ENCODE results near the gene PCNX2. TPM values are rescaled to one million over a fixed set of nuclear protein-coding genes. Genes with fewer than 3 reads are reported as not detected.

PCNX2 gene
- total and polyA plus RNA-seq, 2 of the 13 experiments (the other 11 are each of a cell fraction or from before 2014, with no cell fraction given): 0.11 to 0.42 TPM

DNA sequence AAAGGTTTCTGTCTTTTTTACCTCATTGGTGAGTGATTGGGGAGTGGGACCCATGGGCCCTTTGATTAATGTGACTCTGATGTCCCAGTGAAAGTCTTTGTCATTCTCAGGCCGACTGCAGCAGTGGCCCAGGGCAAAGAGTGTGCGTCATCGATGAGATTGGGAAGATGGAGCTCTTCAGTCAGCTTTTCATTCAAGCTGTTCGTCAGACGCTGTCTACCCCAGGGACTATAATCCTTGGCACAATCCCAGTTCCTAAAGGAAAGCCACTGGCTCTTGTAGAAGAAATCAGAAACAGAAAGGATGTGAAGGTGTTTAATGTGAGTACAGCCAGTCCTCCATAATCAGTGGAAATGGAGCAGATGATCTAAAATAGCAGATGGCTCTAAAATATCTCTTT lies 325.7 kb downstream of the PCNX2 start:
- Histone ChIP-seq H3K4me1 (ENCODE audit: insufficient read depth, low read length) (no peaks in the 10 kb centered on the region), H3K9me3 (ENCODE audit: low read length) (peaks cover 15% of the 10 kb centered on the region; the same call in 1 of the 2 replicates), H3K27me3 (ENCODE audit: control insufficient read depth in 1 of 2, insufficient read depth in 2 of 2, low read length in 2 of 2) (no peaks in the 10 kb centered on the region), H4K20me1 (ENCODE audit: insufficient read depth, low read length) (no peaks in the 10 kb centered on the region), H3K79me2 (ENCODE audit: insufficient read depth, low read length) (no peaks in the 10 kb centered on the region), H3K27ac (ENCODE audit: extremely low read length, insufficient read depth, low read length) (no peak overlapping the region), H3K9ac (ENCODE audit: insufficient read depth, low read depth, low read length) (no peak overlapping the region), H3K4me2 (ENCODE audit: low read depth, low read length) (no peak overlapping the region), H3K36me3 (replicated peaks in 1 of 2; ENCODE audit: control insufficient read depth in 1 of 2, insufficient read depth in 2 of 2, low read length in 2 of 2) (peaks cover 14 to 67% of the 10 kb centered on the region in 2 experiments), H2AFZ (ENCODE audit: low read length) (no peak overlapping the region), H3K4me3 (replicated peaks in 1 of 3; ENCODE audit: insufficient read depth in 1 of 3, low read depth in 2 of 3, low read length in 3 of 3) (no peak overlapping the region)
- WGBS (ENCODE audit: low lambda C conversion rate): 98% methylated on average over 5 of the region's 5 CpGs
- intact Hi-C loops (cut with micrococcal nuclease; ENCODE audit: unreplicated experiment): no loop called here
- BruUV-seq (replicated peaks): no TSS peak
- ATAC-seq: no peak
- in situ Hi-C loops (cut with HindIII; ENCODE audit: extremely low pct_ligation_motif_present, low pct_unique_long_range_greater_than_20kb): loop anchor here (25.0 kb wide), 1 partner anchor 1107 kb away; no protein-coding TSS in a partner anchor
- TF ChIP-seq ZNF841 (CRISPR knock-in tag; IDR thresholded peaks at IDR 0.05; ENCODE audit: borderline replicate concordance) (no peak), NFE2 (CRISPR knock-in tag; IDR thresholded peaks at IDR 0.05) (no peak), ZKSCAN5 (CRISPR knock-in tag; IDR thresholded peaks at IDR 0.05) (no peak), NFKB2 (CRISPR knock-in tag; IDR thresholded peaks at IDR 0.05; ENCODE audit: borderline replicate concordance) (no peak), ZNF460 (CRISPR knock-in tag; IDR thresholded peaks at IDR 0.05; ENCODE audit: borderline replicate concordance) (no peak)
- no peak for DNase-seq (ENCODE audit: low spot score)
- POLR2A ChIA-PET: no interaction called here
- CTCF ChIA-PET (ENCODE audit: low intra/inter-chr PET ratio, low total read pairs): no interaction called here
- FAIRE-seq: no peak

DNA sequence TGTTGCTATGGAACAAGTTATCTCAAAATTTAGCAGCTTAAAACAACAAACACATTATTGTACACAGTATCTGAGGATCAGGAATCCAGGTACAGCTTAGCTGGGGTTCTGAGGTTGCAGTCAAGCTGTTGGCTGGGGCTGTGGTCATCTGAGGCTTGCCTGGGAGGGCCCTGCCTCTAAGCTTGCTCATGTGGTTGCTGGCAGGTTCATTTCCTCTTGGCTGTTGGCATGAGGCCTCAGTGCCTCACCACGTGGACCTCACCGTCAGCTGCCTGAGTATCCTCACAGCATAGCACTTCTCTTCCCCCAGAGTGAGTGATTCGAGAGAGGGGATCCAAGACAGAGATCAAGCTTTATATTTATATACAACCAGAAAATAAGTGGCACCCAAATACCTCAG lies 326.6 kb downstream of the PCNX2 start:
- intact Hi-C loops (cut with micrococcal nuclease; ENCODE audit: unreplicated experiment): no loop called here
- ATAC-seq (no peak), DNase-seq (ENCODE audit: low spot score) (no peak), FAIRE-seq (no peak)
- Histone ChIP-seq H2AFZ (ENCODE audit: low read length) (no peak overlapping the region), H3K27me3 (ENCODE audit: control insufficient read depth in 1 of 2, insufficient read depth in 2 of 2, low read length in 2 of 2) (no peaks in the 10 kb centered on the region), H3K36me3 (replicated peaks in 1 of 2; ENCODE audit: control insufficient read depth in 1 of 2, insufficient read depth in 2 of 2, low read length in 2 of 2) (peaks cover 14 to 69% of the 10 kb centered on the region in 2 experiments), H3K9ac (ENCODE audit: insufficient read depth, low read depth, low read length) (no peak overlapping the region), H3K4me2 (ENCODE audit: low read depth, low read length) (no peak overlapping the region), H3K4me3 (replicated peaks in 1 of 3; ENCODE audit: insufficient read depth in 1 of 3, low read depth in 2 of 3, low read length in 3 of 3) (no peak overlapping the region), H3K79me2 (ENCODE audit: insufficient read depth, low read length) (no peaks in the 10 kb centered on the region), H3K27ac (ENCODE audit: extremely low read length, insufficient read depth, low read length) (no peak overlapping the region), H4K20me1 (ENCODE audit: insufficient read depth, low read length) (no peaks in the 10 kb centered on the region), H3K4me1 (ENCODE audit: insufficient read depth, low read length) (no peaks in the 10 kb centered on the region), H3K9me3 (ENCODE audit: low read length) (peaks cover 15% of the 10 kb centered on the region; the same call in 1 of the 2 replicates)
- no TSS peak for BruUV-seq (replicated peaks)
- POLR2A ChIA-PET: no interaction called here
- CTCF ChIA-PET (ENCODE audit: low intra/inter-chr PET ratio, low total read pairs): no interaction called here
- TF ChIP-seq ZNF350 (CRISPR knock-in tag; IDR thresholded peaks at IDR 0.05; ENCODE audit: borderline replicate concordance, low read depth) (no peak), KDM1A (CRISPR knock-in tag; IDR thresholded peaks at IDR 0.05) (no peak), TAF1 (CRISPR knock-in tag; IDR thresholded peaks at IDR 0.05) (no peak), ZNF775 (CRISPR knock-in tag; IDR thresholded peaks at IDR 0.05; ENCODE audit: borderline replicate concordance) (no peak), ARNT (IDR thresholded peaks at IDR 0.05) (no peak), ZZZ3 (CRISPR knock-in tag; IDR thresholded peaks at IDR 0.05; ENCODE audit: borderline replicate concordance) (no peak), SNAI1 (CRISPR knock-in tag; IDR thresholded peaks at IDR 0.05; ENCODE audit: borderline replicate concordance) (no peak), ZNF253 (CRISPR knock-in tag; IDR thresholded peaks at IDR 0.05; ENCODE audit: borderline replicate concordance) (no peak)
- TF ChIP-seq, protein P1, sequence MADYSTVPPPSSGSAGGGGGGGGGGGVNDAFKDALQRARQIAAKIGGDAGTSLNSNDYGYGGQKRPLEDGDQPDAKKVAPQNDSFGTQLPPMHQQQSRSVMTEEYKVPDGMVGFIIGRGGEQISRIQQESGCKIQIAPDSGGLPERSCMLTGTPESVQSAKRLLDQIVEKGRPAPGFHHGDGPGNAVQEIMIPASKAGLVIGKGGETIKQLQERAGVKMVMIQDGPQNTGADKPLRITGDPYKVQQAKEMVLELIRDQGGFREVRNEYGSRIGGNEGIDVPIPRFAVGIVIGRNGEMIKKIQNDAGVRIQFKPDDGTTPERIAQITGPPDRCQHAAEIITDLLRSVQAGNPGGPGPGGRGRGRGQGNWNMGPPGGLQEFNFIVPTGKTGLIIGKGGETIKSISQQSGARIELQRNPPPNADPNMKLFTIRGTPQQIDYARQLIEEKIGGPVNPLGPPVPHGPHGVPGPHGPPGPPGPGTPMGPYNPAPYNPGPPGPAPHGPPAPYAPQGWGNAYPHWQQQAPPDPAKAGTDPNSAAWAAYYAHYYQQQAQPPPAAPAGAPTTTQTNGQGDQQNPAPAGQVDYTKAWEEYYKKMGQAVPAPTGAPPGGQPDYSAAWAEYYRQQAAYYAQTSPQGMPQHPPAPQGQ (CRISPR knock-in tag; IDR thresholded peaks at IDR 0.05; ENCODE audit: borderline replicate concordance): no peak
- TF ChIP-seq, protein P2, sequence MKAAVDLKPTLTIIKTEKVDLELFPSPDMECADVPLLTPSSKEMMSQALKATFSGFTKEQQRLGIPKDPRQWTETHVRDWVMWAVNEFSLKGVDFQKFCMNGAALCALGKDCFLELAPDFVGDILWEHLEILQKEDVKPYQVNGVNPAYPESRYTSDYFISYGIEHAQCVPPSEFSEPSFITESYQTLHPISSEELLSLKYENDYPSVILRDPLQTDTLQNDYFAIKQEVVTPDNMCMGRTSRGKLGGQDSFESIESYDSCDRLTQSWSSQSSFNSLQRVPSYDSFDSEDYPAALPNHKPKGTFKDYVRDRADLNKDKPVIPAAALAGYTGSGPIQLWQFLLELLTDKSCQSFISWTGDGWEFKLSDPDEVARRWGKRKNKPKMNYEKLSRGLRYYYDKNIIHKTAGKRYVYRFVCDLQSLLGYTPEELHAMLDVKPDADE (CRISPR knock-in tag; IDR thresholded peaks at IDR 0.05): no peak
- 100% methylated on average over 3 of the region's 3 CpGs for WGBS (ENCODE audit: low lambda C conversion rate)
- in situ Hi-C loops (cut with HindIII; ENCODE audit: extremely low pct_ligation_motif_present, low pct_unique_long_range_greater_than_20kb): loop anchor here (25.0 kb wide), 1 partner anchor 1107 kb away; no protein-coding TSS in a partner anchor
